SIG-M5 (cell line): ENCODE measurements around the gene ZNF628.

Source experiments
- DNase-seq: peaks from one replicate; lab custom pipeline; 2025; lab: John Stamatoyannopoulos, UW

The ZNF628 gene

GRCh38 chr19:55497763-55498162 lies 21.3 kb downstream of the ZNF628 start:
- no peak for DNase-seq

GRCh38 chr19:55498246-55498840 lies 21.9 kb downstream of the ZNF628 start:
- DNase-seq, result no peak

- no peak for DNase-seq
Observed at GRCh38 chr19:55500368-55500952, 24.0 kb downstream of the ZNF628 start.

- DNase-seq, result no peak
Observed at GRCh38 chr19:55502197-55502952, 26.0 kb downstream of the ZNF628 start.

GRCh38 chr19:55503157-55503501 lies 26.7 kb downstream of the ZNF628 start:
- DNase-seq, result no peak

- DNase-seq, result no peak
Observed at GRCh38 chr19:55503502-55504251, 27.3 kb downstream of the ZNF628 start.

GRCh38 chr19:55504252-55504603 lies 27.8 kb downstream of the ZNF628 start:
- DNase-seq, result no peak

- DNase-seq, result no peak
Observed at GRCh38 chr19:55504981-55505380, 28.6 kb downstream of the ZNF628 start.

- no peak for DNase-seq
Observed at GRCh38 chr19:55508120-55508519, 31.7 kb downstream of the ZNF628 start.

- peak; percentile 36 for DNase-seq
Observed at GRCh38 chr19:55516878-55517620, 40.6 kb downstream of the ZNF628 start.

GRCh38 chr19:55519451-55520311 lies 43.3 kb downstream of the ZNF628 start:
- no peak for DNase-seq

GRCh38 chr19:55520691-55521292 lies 44.4 kb downstream of the ZNF628 start:
- no peak for DNase-seq

- DNase-seq, result no peak
Observed at GRCh38 chr19:55525289-55526101, 49.1 kb downstream of the ZNF628 start.

GRCh38 chr19:55526216-55527196 lies 50.1 kb downstream of the ZNF628 start:
- no peak for DNase-seq

- no peak for DNase-seq
Observed at GRCh38 chr19:55527197-55528029, 51.0 kb downstream of the ZNF628 start.

- no peak for DNase-seq
Observed at GRCh38 chr19:55528030-55528803, 51.8 kb downstream of the ZNF628 start.
